Measurements from ENCODE around the gene CHN2.
"Not testable (repeated sequence)": the region's sequence is repeated elsewhere in the genome, so short reads cannot be mapped to it uniquely, and the experiment has no call there.

CHN2 gene

GRCh38 chr7:29256693-29257002, 62.1 kb downstream of the CHN2 start:
- ATAC-seq = no peak
- DNase-seq = no peak

GRCh38 chr7:29258951-29259350, 64.4 kb downstream of the CHN2 start:
- DNase-seq = no peak
- ATAC-seq = no peak

GRCh38 chr7:29262191-29262917, 67.8 kb downstream of the CHN2 start:
- ATAC-seq (no peak), DNase-seq (no peak)

GRCh38 chr7:29263601-29264207, 69.1 kb downstream of the CHN2 start:
- not testable (repeated sequence) for ATAC-seq, DNase-seq

GRCh38 chr7:29265208-29265923, 70.8 kb downstream of the CHN2 start:
- no peak for DNase-seq
- peak; percentile 83 for ATAC-seq

GRCh38 chr7:29269935-29270334, 75.4 kb downstream of the CHN2 start:
- DNase-seq (no peak), ATAC-seq (no peak)

- ATAC-seq = peak; percentile 75
- DNase-seq = no peak
Measured at GRCh38 chr7:29270594-29271318, 76.2 kb downstream of the CHN2 start.

- no peak for ATAC-seq
- no peak for DNase-seq
Measured at GRCh38 chr7:29271319-29271658, 76.7 kb downstream of the CHN2 start.

GRCh38 chr7:29272057-29272456, 77.5 kb downstream of the CHN2 start:
- DNase-seq = no peak
- no peak for ATAC-seq

GRCh38 chr7:29274146-29275017, 79.8 kb downstream of the CHN2 start:
- DNase-seq = no peak
- ATAC-seq = no peak

- no peak for ATAC-seq
- DNase-seq = no peak
Measured at GRCh38 chr7:29275018-29275318, 80.4 kb downstream of the CHN2 start.

GRCh38 chr7:29275493-29275892, 80.9 kb downstream of the CHN2 start:
- DNase-seq (no peak), ATAC-seq (no peak)

- ATAC-seq (no peak), DNase-seq (no peak)
Measured at GRCh38 chr7:29276199-29276598, 81.6 kb downstream of the CHN2 start.

GRCh38 chr7:29276806-29277205, 82.2 kb downstream of the CHN2 start:
- DNase-seq = no peak
- ATAC-seq = no peak

- peak; percentile 80 for ATAC-seq
- DNase-seq = peak; percentile 13
Measured at GRCh38 chr7:29277436-29278215, 83.1 kb downstream of the CHN2 start.

GRCh38 chr7:29278337-29279069, 83.9 kb downstream of the CHN2 start:
- ATAC-seq (no peak), DNase-seq (no peak)

- ATAC-seq (no peak), DNase-seq (no peak)
Measured at GRCh38 chr7:29281782-29282541, 87.4 kb downstream of the CHN2 start.

- no peak for ATAC-seq
Measured at GRCh38 chr7:29282819-29283414, 88.3 kb downstream of the CHN2 start.

GRCh38 chr7:29284696-29285443, 90.3 kb downstream of the CHN2 start:
- DNase-seq (no peak), ATAC-seq (peak; percentile 7)

More at GRCh38 chr7:29282819-29283414, 88.3 kb downstream of the CHN2 start:
- DNase-seq = no peak
